ENCODE data around the gene MDFI. TPM values are rescaled to one million over a fixed set of nuclear protein-coding genes. Genes with fewer than 3 reads are reported as not detected.

Gene MDFI
- total and polyA plus RNA-seq, 4 donors = 0.24 to 2.8 (median 0.50) TPM; not detected in 1

DNA sequence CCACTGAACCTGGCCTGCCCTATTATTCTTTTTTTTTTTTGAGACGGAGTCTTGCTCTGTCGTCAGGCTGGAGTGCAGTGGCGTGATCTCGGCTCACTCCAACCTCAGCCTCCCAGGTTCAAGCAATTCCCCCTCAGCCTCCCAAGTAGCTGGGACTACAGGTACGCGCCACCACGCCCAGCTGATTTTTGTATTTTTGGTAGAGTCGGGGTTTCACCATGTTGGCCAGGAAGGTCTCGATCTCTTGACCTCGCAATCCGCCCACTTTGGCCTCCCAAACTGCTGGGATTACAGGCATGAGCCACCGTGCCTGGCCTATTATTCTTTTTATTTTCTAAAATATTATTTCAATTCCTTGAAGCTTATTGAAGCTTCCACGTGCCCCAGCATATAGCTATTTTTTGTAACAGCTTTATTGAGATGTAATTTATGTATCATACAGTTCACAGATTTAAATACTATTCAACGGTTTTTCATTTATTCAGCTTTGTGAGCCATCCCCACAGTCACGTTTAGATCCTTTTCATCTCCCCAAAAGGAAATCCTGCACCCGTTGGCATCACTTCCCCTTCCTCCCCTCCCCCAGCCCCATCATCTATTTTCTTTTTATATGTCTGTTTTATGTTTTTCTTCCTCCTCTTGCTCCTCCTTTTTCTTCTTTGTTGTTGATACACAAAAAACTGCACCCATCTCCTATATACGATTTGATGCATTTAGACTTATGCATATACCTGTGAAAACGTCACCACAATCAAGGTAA lies 13.5 kb upstream of the MDFI start:
- no peak overlapping the region for H3K4me3 ChIP-seq (ENCODE audit: low read depth in 1 of 3, low read length in 3 of 3)
- TF ChIP-seq RXRA (IDR thresholded peaks at IDR 0.05) (no peak), NR2F2 (IDR thresholded peaks at IDR 0.05) (no peak), FOXA1 (IDR thresholded peaks at IDR 0.05) (no peak), HNF4G (IDR thresholded peaks at IDR 0.05) (no peak), FOXA2 (IDR thresholded peaks at IDR 0.05) (no peak), RAD21 (IDR thresholded peaks at IDR 0.05) (no peak), GABPA (IDR thresholded peaks at IDR 0.05 in 1 of 2, conservative IDR thresholded peaks at IDR 0.05 in 1 of 2) (no peak), SP1 (IDR thresholded peaks at IDR 0.05) (no peak), JUND (IDR thresholded peaks at IDR 0.05) (no peak), EGR1 (IDR thresholded peaks at IDR 0.05; ENCODE audit: low read depth in 2 of 2) (no peak), HNF4A (conservative IDR thresholded peaks at IDR 0.05) (no peak)
- TF ChIP-seq, protein P1, sequence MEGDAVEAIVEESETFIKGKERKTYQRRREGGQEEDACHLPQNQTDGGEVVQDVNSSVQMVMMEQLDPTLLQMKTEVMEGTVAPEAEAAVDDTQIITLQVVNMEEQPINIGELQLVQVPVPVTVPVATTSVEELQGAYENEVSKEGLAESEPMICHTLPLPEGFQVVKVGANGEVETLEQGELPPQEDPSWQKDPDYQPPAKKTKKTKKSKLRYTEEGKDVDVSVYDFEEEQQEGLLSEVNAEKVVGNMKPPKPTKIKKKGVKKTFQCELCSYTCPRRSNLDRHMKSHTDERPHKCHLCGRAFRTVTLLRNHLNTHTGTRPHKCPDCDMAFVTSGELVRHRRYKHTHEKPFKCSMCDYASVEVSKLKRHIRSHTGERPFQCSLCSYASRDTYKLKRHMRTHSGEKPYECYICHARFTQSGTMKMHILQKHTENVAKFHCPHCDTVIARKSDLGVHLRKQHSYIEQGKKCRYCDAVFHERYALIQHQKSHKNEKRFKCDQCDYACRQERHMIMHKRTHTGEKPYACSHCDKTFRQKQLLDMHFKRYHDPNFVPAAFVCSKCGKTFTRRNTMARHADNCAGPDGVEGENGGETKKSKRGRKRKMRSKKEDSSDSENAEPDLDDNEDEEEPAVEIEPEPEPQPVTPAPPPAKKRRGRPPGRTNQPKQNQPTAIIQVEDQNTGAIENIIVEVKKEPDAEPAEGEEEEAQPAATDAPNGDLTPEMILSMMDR (IDR thresholded peaks at IDR 0.05; ENCODE audit: low read depth, low read length, missing input control) = no peak
- TF ChIP-seq, protein P2, sequence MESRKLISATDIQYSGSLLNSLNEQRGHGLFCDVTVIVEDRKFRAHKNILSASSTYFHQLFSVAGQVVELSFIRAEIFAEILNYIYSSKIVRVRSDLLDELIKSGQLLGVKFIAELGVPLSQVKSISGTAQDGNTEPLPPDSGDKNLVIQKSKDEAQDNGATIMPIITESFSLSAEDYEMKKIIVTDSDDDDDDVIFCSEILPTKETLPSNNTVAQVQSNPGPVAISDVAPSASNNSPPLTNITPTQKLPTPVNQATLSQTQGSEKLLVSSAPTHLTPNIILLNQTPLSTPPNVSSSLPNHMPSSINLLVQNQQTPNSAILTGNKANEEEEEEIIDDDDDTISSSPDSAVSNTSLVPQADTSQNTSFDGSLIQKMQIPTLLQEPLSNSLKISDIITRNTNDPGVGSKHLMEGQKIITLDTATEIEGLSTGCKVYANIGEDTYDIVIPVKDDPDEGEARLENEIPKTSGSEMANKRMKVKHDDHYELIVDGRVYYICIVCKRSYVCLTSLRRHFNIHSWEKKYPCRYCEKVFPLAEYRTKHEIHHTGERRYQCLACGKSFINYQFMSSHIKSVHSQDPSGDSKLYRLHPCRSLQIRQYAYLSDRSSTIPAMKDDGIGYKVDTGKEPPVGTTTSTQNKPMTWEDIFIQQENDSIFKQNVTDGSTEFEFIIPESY (IDR thresholded peaks at IDR 0.05) = no peak
- TF ChIP-seq, protein P3, sequence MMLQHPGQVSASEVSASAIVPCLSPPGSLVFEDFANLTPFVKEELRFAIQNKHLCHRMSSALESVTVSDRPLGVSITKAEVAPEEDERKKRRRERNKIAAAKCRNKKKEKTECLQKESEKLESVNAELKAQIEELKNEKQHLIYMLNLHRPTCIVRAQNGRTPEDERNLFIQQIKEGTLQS (IDR thresholded peaks at IDR 0.05) = no peak
- TF ChIP-seq, protein P4, sequence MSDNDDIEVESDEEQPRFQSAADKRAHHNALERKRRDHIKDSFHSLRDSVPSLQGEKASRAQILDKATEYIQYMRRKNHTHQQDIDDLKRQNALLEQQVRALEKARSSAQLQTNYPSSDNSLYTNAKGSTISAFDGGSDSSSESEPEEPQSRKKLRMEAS (IDR thresholded peaks at IDR 0.05) = no peak
- H3K9me3 ChIP-seq (ENCODE audit: control insufficient read depth in 4 of 4, low read length in 3 of 4) = peaks cover 0 to 3% (median under 1%) of the 10 kb centered on the region in 4 donors
- no peaks in the 10 kb centered on the region for H3K36me3 ChIP-seq (ENCODE audit: control insufficient read depth in 4 of 4, insufficient read depth in 3 of 4, low read depth in 1 of 4, low read length in 3 of 4)
- no peak for DNase-seq (ENCODE audit: low spot score)
- 87% methylated on average over 18 of the region's 18 CpGs for whole genome bisulfite sequencing
- H3K9ac ChIP-seq (ENCODE audit: low read depth in 1 of 2, low read length in 2 of 2) = no peak overlapping the region
- no peak overlapping the region for H3K27ac ChIP-seq (ENCODE audit: low read depth in 1 of 2, low read length in 2 of 2)
- H3K27me3 ChIP-seq (ENCODE audit: control insufficient read depth in 4 of 4, insufficient read depth in 4 of 4, low read length in 3 of 4) = no peaks in the 10 kb centered on the region
- no peaks in the 10 kb centered on the region for H3K4me1 ChIP-seq (ENCODE audit: control insufficient read depth in 4 of 4, insufficient read depth in 4 of 4, low read length in 3 of 4)

DNA sequence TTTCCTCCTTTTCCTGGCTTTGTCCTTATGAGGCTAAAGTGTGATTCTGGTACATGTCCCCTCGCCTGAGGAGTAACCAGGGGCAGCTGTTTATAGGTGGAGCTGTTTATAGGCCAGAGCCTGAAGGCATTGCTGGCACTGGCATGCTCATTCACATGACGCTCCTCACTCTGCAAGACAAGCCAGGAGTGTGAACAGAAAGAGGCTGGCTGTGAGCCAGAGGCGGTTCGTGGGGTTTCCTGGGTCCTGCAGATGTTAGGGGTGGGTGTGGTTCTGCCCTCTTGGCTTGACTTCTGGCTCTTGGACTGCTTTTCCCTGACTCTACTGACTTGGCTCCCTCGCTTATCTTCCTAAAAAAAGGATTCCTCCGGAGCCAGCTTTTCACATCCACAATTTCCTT lies 12.8 kb upstream of the MDFI start:
- WGBS = 67% methylated on average over 6 of the region's 6 CpGs

More for the DNA sequence above, 12.8 kb upstream of the MDFI start:
- H3K4me1 ChIP-seq (ENCODE audit: control insufficient read depth in 4 of 4, insufficient read depth in 4 of 4, low read length in 3 of 4) = no peaks in the 10 kb centered on the region
- no peak overlapping the region for H3K4me3 ChIP-seq (ENCODE audit: low read depth in 1 of 3, low read length in 3 of 3)
- no peaks in the 10 kb centered on the region for H3K36me3 ChIP-seq (ENCODE audit: control insufficient read depth in 4 of 4, insufficient read depth in 3 of 4, low read depth in 1 of 4, low read length in 3 of 4)
- peaks cover 0 to 3% (median under 1%) of the 10 kb centered on the region in 4 donors for H3K9me3 ChIP-seq (ENCODE audit: control insufficient read depth in 4 of 4, low read length in 3 of 4)
- TF ChIP-seq JUND (IDR thresholded peaks at IDR 0.05) = no peak
- TF ChIP-seq, protein P2 (IDR thresholded peaks at IDR 0.05) = no peak
- no peak for TF ChIP-seq TAF1 (conservative IDR thresholded peaks at IDR 0.05)
- no peak for TF ChIP-seq HNF4A (conservative IDR thresholded peaks at IDR 0.05)
- no peak for DNase-seq (ENCODE audit: low spot score)
- H3K27me3 ChIP-seq (ENCODE audit: control insufficient read depth in 4 of 4, insufficient read depth in 4 of 4, low read length in 3 of 4) = no peaks in the 10 kb centered on the region
- no peak overlapping the region for H3K9ac ChIP-seq (ENCODE audit: low read depth in 1 of 2, low read length in 2 of 2)
- no peak overlapping the region for H3K27ac ChIP-seq (ENCODE audit: low read depth in 1 of 2, low read length in 2 of 2)

Measured in liver (tissue), 9 donors.